ENCODE data around the gene TSPAN9. TPM values are rescaled to one million over a fixed set of nuclear protein-coding genes. Genes with fewer than 3 reads are reported as not detected.

TSPAN9 gene
- total RNA-seq, 1 experiment from 2014 or later: 13.2 TPM

- ChIA-PET CTCF (no interaction called here), POLR2A (no interaction called here), RAD21 (ENCODE audit: low non-redundant PET in 1 of 2, low total read pairs in 2 of 2, uncharacterized antibody in 2 of 2, unreplicated experiment in 2 of 2) (no interaction called here)
- H3K4me1 ChIP-seq (ENCODE audit: control insufficient read depth in 1 of 2, insufficient read depth in 2 of 2, low read length in 2 of 2): peaks cover 0 to 7% of the 10 kb centered on the region in 2 experiments; a peak in 2 of 4 replicates
- ATAC-seq: no peak
- H3K9me3 ChIP-seq (ENCODE audit: control insufficient read depth in 1 of 2, insufficient read depth in 1 of 2, low read depth in 1 of 2, low read length in 2 of 2): no peaks in the 10 kb centered on the region
- no peak overlapping the region for H3K4me2 ChIP-seq (ENCODE audit: low read length)
- H3K27ac ChIP-seq (ENCODE audit: low read depth, low read length): no peak overlapping the region
- no peak for DNase-seq (ENCODE audit: low read depth, low spot score)
- no peak overlapping the region for H2AFZ ChIP-seq (ENCODE audit: low read depth, low read length, poor library complexity, severe bottlenecking)
- no peak overlapping the region for H3K4me3 ChIP-seq (replicated peaks in 1 of 2; ENCODE audit: low read depth in 1 of 2, low read length in 2 of 2)
- no TSS peak for BruUV-seq (replicated peaks)
- intact Hi-C loops (cut with micrococcal nuclease): no loop called here
- no peaks in the 10 kb centered on the region for H3K79me2 ChIP-seq (ENCODE audit: insufficient read depth, low read length)
- no peaks in the 10 kb centered on the region for H3K36me3 ChIP-seq (ENCODE audit: control insufficient read depth in 1 of 2, insufficient read depth in 2 of 2, low read length in 2 of 2)
- no peak overlapping the region for H3K9ac ChIP-seq (ENCODE audit: low read length)
- TF ChIP-seq SRF (IDR thresholded peaks at IDR 0.05; ENCODE audit: low read depth) (no peak), RAD21 (IDR thresholded peaks at IDR 0.05; ENCODE audit: low read depth) (no peak), SP1 (IDR thresholded peaks at IDR 0.05; ENCODE audit: low read depth) (no peak), CEBPB (IDR thresholded peaks at IDR 0.05; ENCODE audit: low read depth) (no peak), EGR1 (IDR thresholded peaks at IDR 0.05; ENCODE audit: low read depth) (no peak), EZH2phosphoT487 (IDR thresholded peaks at IDR 0.05; ENCODE audit: borderline replicate concordance) (no peak), ZNF274 (IDR thresholded peaks at IDR 0.05; ENCODE audit: low read depth, low read length) (no peak), TCF7L2 (IDR thresholded peaks at IDR 0.05; ENCODE audit: borderline replicate concordance, extremely low read depth, insufficient read depth, insufficient read length) (no peak), FOSL1 (IDR thresholded peaks at IDR 0.05; ENCODE audit: low read depth) (no peak), CBX3 (IDR thresholded peaks at IDR 0.05; ENCODE audit: low read depth) (no peak), POLR2AphosphoS5 (IDR thresholded peaks at IDR 0.05; ENCODE audit: low read depth, low read length) (no peak), CTCF (IDR thresholded peaks at IDR 0.05 in 2 of 3, conservative IDR thresholded peaks at IDR 0.05 in 1 of 3; ENCODE audit: borderline replicate concordance in 1 of 3, insufficient read depth in 1 of 3, low read depth in 2 of 3, low read length in 2 of 3) (no peak), EZH2 (IDR thresholded peaks at IDR 0.05) (no peak), POLR2A (IDR thresholded peaks at IDR 0.05; ENCODE audit: borderline replicate concordance, extremely low read depth, insufficient read depth, insufficient read length) (no peak)
- no peaks in the 10 kb centered on the region for H3K27me3 ChIP-seq (ENCODE audit: insufficient read depth, low read length)
- H3K9me2 ChIP-seq (ENCODE audit: insufficient read depth): no peaks in the 10 kb centered on the region
- no peaks in the 10 kb centered on the region for H4K20me1 ChIP-seq (ENCODE audit: insufficient read depth)
Observed at GRCh38 chr12:3187846-3188770, 110.9 kb downstream of the TSPAN9 start.

Measured in HCT116 (cell line).